Amniotic epithelial cell (primary cell): ENCODE data around the gene ATG2B.

Source experiments
- DNase-seq: peaks from one replicate; pipeline ENCODE4 v3.0.0-alpha.2; 2010; ENCODE audit warnings: low read depth

The ATG2B gene

DNA sequence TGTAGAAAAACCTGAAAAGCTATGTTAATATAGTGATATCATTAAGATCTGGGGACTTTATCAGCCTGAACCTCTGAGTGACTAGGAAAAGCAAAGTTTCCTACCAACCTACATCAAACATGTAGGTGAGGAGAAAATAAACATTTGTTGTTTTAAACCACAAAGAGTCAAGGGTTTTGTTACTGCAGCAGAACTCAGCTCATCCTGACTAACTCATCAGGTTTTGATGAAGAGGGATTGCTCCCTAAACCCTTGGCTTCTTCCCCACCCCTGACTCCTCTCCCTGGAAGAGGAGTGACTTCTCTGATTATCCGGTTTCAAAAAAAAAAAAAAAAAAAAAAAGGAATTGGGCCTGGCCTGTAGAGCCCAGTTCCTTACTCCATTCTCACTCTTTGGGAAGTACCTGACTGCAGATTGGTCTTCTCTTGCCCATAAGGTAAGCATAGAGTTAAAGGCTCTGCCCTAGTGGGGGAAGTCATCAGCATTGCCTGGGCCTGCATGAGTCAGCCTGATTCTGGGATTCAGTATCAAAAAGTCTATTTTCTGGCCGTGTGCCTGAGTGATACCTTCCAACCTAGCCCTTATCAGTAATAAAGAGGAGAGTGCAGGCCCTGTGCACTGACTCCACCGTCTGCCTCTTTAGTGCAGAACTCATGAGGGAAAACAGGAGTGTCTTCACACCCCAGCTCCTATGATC, 90.2 kb downstream of the ATG2B start:
- DNase-seq, result peak; percentile 85

DNA sequence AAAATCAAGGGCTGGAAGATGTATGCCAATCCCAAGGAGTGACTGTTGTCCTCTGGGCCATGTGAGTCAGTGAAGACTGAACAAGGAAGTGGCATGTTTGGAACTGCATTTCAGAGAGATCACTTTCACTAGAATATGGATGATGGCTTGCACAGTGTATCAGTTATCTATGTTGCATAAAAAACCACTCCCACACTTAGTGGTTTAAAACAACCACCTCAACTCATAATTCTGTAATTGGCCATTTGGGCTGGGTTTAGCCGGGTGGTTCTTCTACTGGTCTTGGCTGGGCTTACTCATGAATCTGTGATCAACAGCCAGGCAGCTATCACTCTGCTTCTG, 91.7 kb downstream of the ATG2B start:
- no peak for DNase-seq

DNA sequence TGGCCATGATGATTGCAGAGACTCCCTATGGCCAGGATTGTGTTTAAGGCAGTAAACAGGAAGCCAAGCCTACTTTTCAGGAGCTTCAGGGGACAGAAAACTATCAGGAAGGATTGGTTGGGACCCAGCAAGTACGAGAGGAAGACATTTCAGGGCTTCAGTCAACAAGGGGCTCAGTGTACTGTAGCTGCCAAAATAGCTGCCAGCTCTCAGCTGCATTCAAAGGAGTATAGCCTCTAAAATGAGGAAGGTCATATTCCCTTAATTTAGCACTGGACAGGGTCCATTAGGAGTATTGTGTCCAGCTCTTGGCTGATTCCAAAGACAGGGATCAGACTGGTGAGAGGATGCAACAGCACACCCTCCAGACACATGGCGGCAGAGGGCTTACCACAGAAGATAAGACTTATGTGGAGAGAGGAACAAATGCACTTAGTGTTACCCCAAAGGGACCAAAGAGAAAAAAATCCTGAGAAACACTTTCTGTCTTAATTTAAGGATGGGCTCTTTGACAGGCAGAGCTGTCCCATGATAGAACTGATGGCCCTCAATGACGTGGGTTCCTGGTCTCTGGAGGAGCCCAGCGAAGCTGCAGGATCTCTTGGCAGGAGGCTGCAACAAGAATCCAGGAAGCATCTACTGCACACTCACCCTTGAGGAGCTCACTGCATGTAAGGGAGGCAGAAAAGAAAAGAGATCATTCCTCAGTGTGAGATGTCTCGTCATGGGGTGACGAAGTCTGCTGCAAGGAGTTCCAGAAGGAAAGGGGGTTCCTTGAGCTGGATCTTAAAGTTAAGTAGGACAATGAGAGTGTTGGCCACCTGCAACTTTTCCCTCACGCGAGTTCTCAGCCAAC, 92.3 kb downstream of the ATG2B start:
- peak; percentile 70 for DNase-seq

DNA sequence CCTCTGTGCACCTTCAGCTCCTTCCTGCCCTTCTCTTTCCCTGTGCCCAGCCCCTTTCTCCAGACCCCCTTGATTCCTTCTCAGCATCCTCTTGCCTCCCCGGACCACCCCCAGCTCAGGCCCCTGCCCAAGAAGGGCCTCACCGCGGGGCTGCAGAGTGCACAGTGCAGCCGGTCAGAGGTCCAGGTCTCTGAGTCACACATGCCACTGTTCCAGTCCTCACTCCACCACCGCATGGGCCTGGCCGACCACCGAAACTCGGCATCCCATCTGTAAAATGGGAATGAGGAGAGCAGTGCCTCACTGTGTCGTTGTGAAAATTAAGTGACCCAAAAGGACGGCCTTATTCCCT, 93.8 kb downstream of the ATG2B start:
- DNase-seq, result no peak

DNA sequence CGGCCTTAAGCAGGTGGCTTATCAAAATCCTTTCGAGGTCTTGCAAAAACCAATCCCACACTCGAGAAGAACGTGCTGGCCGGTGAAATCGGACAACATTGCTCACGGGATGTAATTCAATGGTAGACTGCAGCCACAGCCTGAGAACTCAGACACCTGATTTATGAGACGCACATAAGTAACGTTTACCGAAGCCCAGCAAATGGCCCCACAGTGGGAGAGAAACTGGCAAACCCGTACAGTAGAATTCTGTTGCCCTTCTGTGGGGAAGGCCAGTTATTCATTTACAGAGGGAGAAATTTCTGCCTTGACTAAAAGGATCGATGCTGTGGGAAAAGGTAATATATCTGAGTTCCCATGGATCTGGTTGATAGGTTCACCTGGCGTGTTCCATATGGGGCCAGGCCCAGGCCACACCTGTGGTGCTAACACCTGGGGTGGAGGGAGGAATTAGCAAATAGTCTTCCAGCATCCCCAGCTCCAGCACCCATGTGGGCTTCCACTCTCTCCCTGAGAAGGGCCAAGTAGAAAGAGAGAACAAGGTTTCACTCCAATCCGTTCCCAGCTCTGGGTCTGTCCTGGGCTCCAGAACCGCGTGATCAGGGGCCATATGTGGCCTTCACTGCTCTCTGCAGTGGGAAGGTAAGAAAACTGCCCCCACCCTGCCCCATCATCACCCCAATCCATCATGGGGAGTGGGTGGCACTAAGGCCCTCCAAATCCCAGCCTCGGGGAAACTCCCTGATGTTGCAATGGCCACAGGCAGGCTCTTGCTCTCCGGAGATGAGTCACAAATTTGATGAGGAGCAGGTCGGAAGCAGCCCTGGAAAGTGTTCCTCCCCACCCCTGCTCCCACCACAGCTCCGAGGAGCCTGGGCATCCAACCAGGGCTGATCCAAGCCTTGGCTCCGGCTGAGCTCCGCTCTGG, 94.4 kb downstream of the ATG2B start:
- peak; percentile 99 for DNase-seq

DNA sequence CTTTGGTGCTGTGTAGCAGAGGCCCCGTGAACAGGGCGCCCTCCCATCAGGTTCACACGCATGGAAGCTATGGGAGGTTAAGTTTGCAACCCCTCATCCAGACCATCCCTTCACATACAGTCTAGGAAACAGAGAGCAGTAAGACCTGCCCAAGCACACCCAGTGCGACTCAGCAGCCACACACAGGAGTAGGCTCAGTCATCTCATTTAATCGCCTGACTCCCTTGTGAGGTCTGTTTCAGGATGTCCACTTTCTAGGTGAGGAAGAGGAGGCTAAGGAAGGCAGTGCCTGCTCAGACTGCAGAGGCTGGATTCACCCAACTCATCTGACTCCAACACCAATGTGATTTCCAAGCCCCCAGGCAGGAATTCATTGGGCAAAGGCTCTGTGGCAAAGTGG, 95.2 kb downstream of the ATG2B start:
- DNase-seq, result no peak

DNA sequence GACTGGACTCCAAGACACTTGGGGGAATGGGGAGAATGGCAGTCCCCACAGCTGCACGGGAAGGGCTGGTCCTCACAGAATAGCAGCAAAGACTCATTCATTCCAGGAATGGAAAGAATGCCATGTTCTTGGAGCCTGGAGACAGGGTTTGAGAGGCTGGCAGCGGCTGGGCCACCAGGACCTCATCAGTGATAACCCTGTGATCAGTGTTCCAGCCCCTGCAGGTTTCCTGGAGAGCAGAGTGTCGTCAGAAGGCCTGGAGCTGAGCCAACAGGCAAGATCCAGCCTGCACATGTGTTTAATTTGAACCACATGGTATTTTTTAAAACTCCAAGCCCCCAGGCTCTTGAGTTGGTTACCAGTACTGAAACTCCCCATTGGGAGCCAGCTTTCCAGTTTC, 95.8 kb downstream of the ATG2B start:
- no peak for DNase-seq

DNA sequence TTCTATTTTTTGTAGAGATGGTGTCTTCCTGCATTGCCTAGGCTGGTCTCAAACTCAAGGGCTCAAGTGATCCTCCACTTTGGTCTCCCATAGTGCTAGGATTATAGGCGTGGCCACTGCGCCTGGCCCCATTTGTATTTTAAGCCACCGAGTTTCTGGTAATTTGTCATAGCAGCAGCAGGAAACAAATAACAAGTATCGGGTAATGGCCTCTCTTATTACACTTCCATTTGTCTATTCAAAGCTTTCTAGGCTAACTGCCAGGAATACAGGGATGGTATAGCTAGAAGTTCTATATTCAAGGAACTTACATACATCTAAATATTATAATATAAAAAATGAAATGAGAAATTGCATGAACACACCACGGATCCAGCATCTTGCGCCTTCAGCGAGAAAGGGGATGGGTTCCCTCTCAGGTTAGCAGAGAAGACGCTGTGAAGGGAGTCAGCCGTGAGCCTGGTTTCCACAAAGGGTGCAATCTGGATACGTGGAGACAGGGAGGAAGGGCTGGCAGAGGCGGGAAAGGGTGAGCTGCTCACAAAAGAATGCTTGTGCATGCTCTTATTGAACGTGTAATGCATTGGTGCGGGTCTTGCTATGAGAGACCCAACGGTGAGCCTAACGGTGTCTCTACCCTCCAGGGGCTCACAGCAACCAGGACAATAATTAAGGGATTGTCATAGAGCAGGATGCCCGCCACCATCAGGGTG, 97.6 kb downstream of the ATG2B start:
- no peak for DNase-seq

DNA sequence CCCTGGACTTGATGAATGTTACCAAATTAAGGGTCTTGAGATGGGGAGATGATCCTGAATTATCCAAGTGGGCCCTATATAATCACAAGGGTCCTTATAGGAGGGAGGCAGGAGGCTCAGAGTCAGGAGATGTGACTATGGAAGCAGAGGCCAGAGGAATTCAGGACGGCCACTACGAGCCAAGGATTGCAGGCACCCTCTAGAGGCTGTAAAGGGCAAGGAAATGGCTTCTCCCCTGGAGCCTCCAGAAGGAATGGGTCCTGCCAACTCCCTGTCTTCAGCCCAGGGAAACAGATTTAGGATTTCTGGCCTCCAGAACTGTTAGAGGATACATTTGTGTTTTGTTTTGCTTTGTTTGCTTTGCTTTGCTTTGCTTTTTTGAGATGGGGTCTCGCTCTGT, 98.3 kb downstream of the ATG2B start:
- no peak for DNase-seq

DNA sequence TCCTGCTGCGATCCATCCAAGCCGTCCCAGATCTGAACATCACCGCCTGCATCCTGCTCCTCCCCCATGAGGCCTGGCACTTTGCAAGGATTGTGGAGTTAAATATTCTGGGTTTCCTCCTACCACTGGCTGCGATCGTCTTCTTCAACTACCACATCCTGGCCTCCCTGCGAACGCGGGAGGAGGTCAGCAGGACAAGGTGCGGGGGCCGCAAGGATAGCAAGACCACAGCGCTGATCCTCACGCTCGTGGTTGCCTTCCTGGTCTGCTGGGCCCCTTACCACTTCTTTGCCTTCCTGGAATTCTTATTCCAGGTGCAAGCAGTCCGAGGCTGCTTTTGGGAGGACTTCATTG, 99.0 kb downstream of the ATG2B start:
- no peak for DNase-seq

DNA sequence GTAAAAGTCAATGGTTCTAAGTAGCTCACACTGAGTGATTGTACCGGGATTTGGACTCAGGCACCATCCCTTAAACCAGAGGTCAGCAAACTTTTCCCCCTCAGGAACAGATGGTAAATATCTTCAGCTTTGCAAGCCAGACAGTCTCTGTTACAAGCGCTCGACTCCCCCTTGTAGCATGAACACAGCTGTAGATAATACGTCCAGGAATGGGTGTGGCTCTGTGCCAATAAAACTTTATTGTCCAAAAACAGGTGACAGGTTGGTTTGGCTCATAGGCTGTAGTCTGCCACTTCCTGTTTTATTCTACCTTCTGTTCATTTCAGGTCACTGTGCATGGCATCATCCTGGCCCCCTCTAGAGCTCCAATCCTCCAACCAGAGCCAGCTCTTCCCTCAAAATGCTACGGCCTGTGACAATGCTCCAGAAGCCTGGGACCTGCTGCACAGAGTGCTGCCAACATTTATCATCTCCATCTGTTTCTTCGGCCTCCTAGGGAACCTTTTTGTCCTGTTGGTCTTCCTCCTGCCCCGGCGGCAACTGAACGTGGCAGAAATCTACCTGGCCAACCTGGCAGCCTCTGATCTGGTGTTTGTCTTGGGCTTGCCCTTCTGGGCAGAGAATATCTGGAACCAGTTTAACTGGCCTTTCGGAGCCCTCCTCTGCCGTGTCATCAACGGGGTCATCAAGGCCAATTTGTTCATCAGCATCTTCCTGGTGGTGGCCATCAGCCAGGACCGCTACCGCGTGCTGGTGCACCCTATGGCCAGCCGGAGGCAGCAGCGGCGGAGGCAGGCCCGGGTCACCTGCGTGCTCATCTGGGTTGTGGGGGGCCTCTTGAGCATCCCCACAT, 99.6 kb downstream of the ATG2B start:
- DNase-seq, result no peak

DNA sequence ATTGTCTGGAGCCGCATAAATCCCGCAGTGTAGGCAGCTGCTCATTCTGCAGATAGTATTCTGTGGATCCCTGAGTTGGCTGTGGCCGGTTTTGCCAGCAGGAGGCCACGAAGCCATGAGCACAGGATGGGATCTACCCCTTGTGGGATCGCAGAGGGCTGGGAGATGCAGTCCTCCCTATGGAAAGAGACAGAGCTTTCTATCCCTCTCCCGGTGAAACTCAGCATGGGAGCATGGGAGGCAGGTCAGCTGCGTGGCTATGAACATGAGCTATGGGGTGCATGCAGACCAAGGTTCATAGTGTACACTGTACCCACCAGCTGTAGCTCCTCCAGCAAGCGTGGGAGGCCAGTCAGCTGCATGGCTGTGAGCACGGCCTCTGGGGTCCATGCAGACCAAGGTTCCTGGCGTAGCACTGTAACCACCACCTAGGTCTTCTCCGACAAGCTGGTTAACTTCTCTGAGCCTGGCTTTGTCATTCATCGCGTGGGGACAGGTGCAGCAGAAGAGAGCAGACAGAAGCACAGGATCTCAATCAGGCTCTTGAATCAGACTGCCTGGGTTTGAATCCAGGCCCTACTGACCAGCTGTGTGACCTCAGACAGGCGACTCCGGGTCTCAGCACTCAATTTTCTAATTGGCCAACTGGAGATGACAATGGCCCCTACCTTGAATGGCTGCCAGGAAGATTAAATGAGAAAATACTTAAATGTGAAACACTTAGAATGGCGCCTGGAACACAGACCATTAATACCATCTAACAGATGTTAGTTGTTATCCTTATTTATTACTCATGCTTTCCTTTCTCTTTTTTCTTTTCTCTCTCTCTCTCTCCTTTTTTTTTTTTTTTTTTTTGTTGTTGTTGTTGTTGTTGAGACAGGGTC, 101.1 kb downstream of the ATG2B start:
- no peak for DNase-seq

DNA sequence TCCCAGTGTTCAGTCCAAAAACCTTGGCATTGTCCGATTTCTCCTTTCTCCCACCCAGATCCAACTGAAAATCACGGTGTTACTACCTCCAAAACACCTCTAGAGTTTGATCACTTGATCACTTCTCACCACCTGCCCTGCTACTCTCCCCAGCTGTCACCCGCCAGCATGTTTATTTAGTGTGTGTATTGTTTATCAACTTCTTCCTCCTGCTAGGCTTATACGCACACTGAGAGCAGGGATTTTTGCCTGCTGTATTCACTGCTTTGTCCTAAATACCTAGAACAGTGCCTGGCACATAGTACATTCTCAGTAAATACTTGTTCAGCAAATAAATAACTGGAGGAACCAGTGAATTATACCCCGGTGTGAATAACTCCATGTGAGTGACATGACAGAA, 102.1 kb downstream of the ATG2B start:
- no peak for DNase-seq

DNA sequence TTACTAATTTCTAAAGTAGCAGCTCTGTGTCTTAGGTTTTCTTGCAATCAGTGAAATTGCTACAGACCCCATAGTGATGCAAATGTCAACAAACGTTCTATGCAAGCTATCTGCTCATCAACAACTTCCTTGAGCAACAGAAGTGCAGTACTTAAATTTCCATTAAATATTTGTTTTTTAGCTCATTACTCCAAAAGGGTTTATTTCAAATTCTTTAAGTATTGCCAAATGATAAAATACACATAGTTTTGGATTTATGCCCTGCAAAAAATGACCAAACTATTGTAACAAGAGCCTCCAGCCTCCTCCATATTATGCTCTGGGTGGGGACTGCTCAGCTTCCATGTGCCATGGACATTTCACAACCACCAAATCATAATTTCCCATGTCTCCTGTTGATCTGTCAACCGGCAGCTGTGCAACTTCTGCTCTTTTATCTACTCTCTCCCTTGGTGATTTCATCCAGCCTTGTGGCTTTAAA, 102.8 kb downstream of the ATG2B start:
- DNase-seq, result peak; percentile 94

DNA sequence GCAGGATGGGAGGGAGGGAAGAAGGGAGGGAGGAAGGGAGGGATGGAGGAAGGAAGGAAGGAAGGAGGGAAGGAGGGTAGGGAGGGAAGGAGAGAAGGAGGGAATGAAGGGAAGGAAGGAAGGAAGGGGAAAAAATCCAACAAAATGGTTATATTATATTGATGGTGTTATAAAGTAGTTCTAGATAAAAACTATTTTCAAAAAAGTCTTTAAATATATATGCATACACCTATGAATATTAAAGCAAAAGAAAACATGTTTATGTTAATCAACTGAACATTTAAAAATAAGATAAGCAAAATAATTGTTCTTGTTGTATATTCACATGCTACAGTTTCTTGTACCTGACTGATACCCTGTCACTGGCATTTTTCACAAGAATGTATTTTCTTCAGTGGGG, 105.2 kb downstream of the ATG2B start:
- DNase-seq, result no peak

DNA sequence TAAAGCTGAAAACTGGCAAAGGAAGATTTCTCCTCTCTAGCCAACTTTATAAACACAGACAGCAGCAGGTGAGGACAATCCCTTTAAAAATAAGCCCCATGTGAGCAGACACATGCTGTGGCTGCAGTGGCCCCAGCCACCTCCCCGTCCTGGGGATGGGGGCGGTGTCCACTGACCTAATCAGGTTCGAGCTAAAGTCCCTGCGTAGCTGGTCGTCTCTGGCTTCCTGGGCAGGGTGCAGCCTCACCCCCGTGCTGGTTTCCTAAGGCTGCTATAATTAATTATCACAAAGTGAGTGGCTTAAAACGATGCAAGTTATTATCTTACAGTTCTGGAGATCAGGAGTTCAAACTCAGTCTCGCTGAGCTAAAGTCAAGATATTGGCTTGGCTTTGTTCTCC, 106.1 kb downstream of the ATG2B start:
- no peak for DNase-seq

DNA sequence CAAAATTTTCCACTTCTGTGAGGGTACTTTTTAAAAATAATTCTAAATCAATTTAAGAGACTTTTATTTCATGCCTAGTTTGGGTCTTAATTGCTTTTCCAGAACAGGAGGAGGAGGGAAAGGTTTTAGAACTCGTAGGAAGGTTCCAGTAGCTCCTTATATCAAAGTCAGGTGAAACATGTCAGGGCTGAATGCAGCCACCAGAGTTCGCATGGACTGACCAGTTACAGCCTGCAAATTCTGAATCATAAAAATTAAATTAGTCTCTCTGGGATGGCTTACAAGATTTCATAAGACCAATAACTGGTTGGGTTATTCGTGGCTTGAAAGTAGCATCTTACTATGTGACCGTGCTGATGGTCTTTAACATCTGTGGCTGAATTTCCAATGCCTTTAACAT, 106.7 kb downstream of the ATG2B start:
- peak; percentile 76 for DNase-seq

DNA sequence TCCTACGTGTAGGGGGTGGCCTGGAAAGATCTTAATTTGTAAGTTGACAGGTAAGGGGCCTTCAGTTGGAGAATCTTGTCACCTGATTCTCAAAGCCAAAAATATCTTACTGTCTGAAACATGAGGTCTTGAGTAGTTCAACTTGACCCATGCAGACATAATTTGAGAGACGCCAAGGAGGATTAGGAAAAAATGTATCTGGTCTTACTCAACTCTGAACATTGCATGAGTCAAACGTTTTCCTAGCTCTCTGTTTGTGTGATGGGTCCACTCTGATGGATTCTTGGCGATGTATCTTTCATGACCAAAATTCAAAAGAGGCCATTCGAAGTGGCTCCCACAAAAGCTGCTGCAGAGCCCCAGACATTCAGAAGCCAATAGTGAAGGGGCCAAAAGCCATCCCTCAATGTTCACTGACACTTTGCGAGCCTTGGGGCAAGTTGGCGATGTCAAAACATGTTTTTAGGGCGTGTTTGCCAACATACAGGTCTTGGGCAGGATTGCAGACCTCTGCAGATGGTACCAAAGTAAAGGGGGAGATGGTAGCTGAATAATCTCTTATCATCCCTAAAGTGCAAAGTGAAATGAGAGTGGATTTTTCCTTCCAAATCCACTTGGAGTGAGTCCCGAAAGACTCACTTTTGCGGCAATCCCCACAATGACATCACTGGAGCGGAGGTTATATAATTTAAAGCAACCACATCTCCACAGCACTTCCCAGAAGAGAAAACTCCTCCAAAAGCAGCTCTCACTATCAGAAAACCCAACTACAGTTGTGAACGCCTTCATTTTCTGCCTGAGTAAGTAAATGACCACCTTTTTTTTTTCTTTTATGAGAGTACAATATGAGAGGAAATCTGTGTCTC, 107.4 kb downstream of the ATG2B start, which contains the start of gene BDKRB1:
TSS of gene BDKRB1 (plus strand) at position 710 of the 866 bp plus-strand sequence. CDS start 7,473 bp downstream, outside the sequence.
- peak; percentile 99 for DNase-seq

DNA sequence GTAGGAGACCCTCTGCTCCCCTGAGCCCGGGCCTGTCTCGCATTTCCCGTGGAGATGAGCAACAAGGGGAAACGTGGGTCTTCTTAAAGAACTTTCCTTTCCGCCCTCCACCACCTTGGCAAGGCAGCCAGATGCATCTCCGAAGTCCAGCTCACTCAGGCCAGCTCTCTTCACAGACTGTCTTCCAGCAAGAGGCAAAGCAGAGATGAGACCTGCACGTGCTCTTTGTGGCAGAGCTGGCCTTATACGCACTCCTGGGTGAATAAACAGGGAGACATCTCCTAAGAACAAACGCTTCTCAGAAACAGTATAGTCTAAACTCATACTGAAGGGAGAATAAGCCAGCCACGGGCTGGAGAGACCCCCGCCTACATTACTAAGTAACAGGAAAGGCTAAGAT, 108.5 kb downstream of the ATG2B start:
- peak; percentile 67 for DNase-seq
